PC-3 (cell line): Measurements from ENCODE around the gene FOXM1. TPM values are rescaled to one million over a fixed set of nuclear protein-coding genes. Genes with fewer than 3 reads are reported as not detected.

Source experiments
- ATAC-seq: fragments of 200-7000 bp; cut with Tn5 transposase; 2 replicates; pipeline ENCODE4 v1.9.1; 2020; ENCODE audit warnings: mild to moderate bottlenecking, moderate library complexity
- BruUV-seq: library from RNA; stranded (reverse); fragments of 400-500 nt; replicated peaks from 2 replicates; lab custom pipeline; 2021; lab: Mats Ljungman, UMichigan
- CTCF ChIA-PET: fragments of 300-600 bp; sonication (Branson Sonifier 250); formaldehyde crosslinking; loops from one replicate; lab custom pipeline; 2022; ENCODE audit warnings: antibody characterized with exemption; lab: Charles Lee
- POLR2A ChIA-PET: fragments of 300-600 bp; sonication (Branson Sonifier 250); formaldehyde crosslinking; loops from one replicate; lab custom pipeline; 2022; ENCODE audit warnings: antibody characterized with exemption; ENCODE audit not compliant: unreplicated experiment; lab: Charles Lee
- DNase-seq: peaks from one replicate; pipeline ENCODE4 v3.0.0-alpha.2; 2015
- H2AFZ ChIP-seq: fragments of 300-600 bp; sonication (generic); 2 replicates; pipeline ENCODE4 v1.6.0; 2016; ENCODE audit warnings: antibody characterized with exemption, low read length
- H3F3A ChIP-seq: fragments of 300-600 bp; sonication (generic); one replicate; pipeline ENCODE4 v1.6.0; 2017; ENCODE audit warnings: antibody characterized with exemption, low read length, control low read depth, mild to moderate bottlenecking; ENCODE audit not compliant: unreplicated experiment
- H3K27ac ChIP-seq: fragments of 300-600 bp; sonication (generic); 2 replicates; pipeline ENCODE4 v1.5.1; 2016; ENCODE audit warnings: mild to moderate bottlenecking, low read length
- H3K27me3 ChIP-seq: fragments of 300-600 bp; sonication (generic); 2 replicates; pipeline ENCODE4 v1.6.1; 2016; ENCODE audit warnings: low read length, mixed read lengths
- H3K36me3 ChIP-seq: fragments of 300-600 bp; sonication (generic); 2 replicates; pipeline ENCODE4 v1.6.1; 2016; ENCODE audit warnings: low read depth, mixed run types, low read length, mixed read lengths
- H3K4me1 ChIP-seq: fragments of 300-600 bp; sonication (generic); 2 replicates; pipeline ENCODE4 v1.5.1; 2016; ENCODE audit warnings: low read length; ENCODE audit not compliant: insufficient read depth
- H3K4me2 ChIP-seq: fragments of 300-600 bp; sonication (generic); 2 replicates; pipeline ENCODE4 v1.6.0; 2016; ENCODE audit warnings: low read length
- H3K4me3 ChIP-seq: fragments of 300-600 bp; sonication (generic); 2 replicates; pipeline ENCODE4 v1.5.1; 2016; ENCODE audit warnings: mild to moderate bottlenecking, low read length, mixed read lengths
- H3K79me2 ChIP-seq: fragments of 300-600 bp; sonication (generic); 2 replicates; pipeline ENCODE4 v1.6.1; 2017; ENCODE audit warnings: low read length, mixed read lengths
- H3K9ac ChIP-seq: fragments of 300-600 bp; sonication (generic); 2 replicates; pipeline ENCODE4 v1.6.0; 2016; ENCODE audit warnings: mild to moderate bottlenecking, low read length
- H3K9me2 ChIP-seq: fragments of 300-600 bp; sonication (generic); replicated peaks from 2 replicates; pipeline ENCODE4 v1.6.1; 2016; ENCODE audit warnings: mixed run types, low read length, mixed read lengths
- H3K9me3 ChIP-seq: fragments of 300-600 bp; sonication (generic); 2 replicates; pipeline ENCODE4 v1.6.1; 2016; ENCODE audit warnings: low read length, mixed read lengths
- H4K20me1 ChIP-seq: fragments of 300-600 bp; sonication (generic); 2 replicates; pipeline ENCODE4 v1.6.1; 2016; ENCODE audit warnings: low read length, mixed read lengths
- CTCF ChIP-seq: fragments of 300-600 bp; sonication (generic); conservative IDR thresholded peaks from 2 replicates; pipeline ENCODE4 v1.5.1; 2017; ENCODE audit warnings: antibody characterized with exemption, low read depth, mild to moderate bottlenecking, low read length
- EZH2 ChIP-seq: fragments of 300-600 bp; sonication (generic); IDR thresholded peaks from one replicate; pipeline ENCODE4 v1.6.1; 2017; ENCODE audit warnings: antibody characterized with exemption, mild to moderate bottlenecking, low read length; ENCODE audit not compliant: unreplicated experiment
- EZH2phosphoT487 ChIP-seq: fragments of 300-600 bp; sonication (generic); IDR thresholded peaks from 2 replicates; pipeline ENCODE4 v1.6.1; 2018; ENCODE audit warnings: mild to moderate bottlenecking, antibody characterized with exemption, low read length, borderline replicate concordance
- intact Hi-C: fragments of 100-400 bp; cut with micrococcal nuclease; formaldehyde crosslinking; loops from 2 replicates; pipeline ENCODE4 v1.9.0; 2023
- total RNA-seq: library from RNA; depleted of rRNA; stranded (reverse); fragments of >200 nt; gene quantifications from 2 replicates; pipeline ENCODE4 v1.2.3, GENCODE V29; 2014

FOXM1 gene
- total RNA-seq, 1 experiment from 2014 or later: 71.4 TPM

- DNase-seq (no peak), ATAC-seq (no peak)
- Histone ChIP-seq H3K27me3 (no peaks in the 10 kb centered on the region), H3K4me3 (no peak overlapping the region), H3K9me2 (no peaks in the 10 kb centered on the region), H3K4me2 (no peak overlapping the region), H3K79me2 (no peaks in the 10 kb centered on the region), H3K9me3 (no peaks in the 10 kb centered on the region), H3K4me1 (no peaks in the 10 kb centered on the region), H3F3A (no peaks in the 10 kb centered on the region), H2AFZ (no peak overlapping the region), H3K36me3 (peaks cover 42% of the 10 kb centered on the region), H4K20me1 (no peaks in the 10 kb centered on the region), H3K9ac (no peak overlapping the region), H3K27ac (no peak overlapping the region)
- CTCF ChIA-PET: no interaction called here
- intact Hi-C loops: no loop called here
- POLR2A ChIA-PET: no interaction called here
- TF ChIP-seq EZH2 (no peak), CTCF (no peak), EZH2phosphoT487 (no peak)
- BruUV-seq: no TSS peak
These were observed 16.8 kb downstream of the FOXM1 start for GRCh38 chr12:2860170-2860569.

- Histone ChIP-seq H3K79me2 (no peaks in the 10 kb centered on the region), H3K9ac (no peak overlapping the region), H3K27ac (no peak overlapping the region), H3K4me1 (no peaks in the 10 kb centered on the region), H3K9me2 (no peaks in the 10 kb centered on the region), H3K4me2 (no peak overlapping the region), H3K36me3 (peaks cover 31% of the 10 kb centered on the region), H3F3A (no peaks in the 10 kb centered on the region), H2AFZ (no peak overlapping the region), H4K20me1 (no peaks in the 10 kb centered on the region), H3K4me3 (no peak overlapping the region), H3K27me3 (no peaks in the 10 kb centered on the region), H3K9me3 (no peaks in the 10 kb centered on the region)
- no peak for TF ChIP-seq EZH2phosphoT487
- TF ChIP-seq CTCF: no peak
- no peak for TF ChIP-seq EZH2
- POLR2A ChIA-PET: no interaction called here
- intact Hi-C loops: no loop called here
- no TSS peak for BruUV-seq
- CTCF ChIA-PET: no interaction called here
- ATAC-seq (no peak), DNase-seq (no peak)
These were observed 18.0 kb downstream of the FOXM1 start for GRCh38 chr12:2858944-2859421.

- Histone ChIP-seq H3F3A (no peaks in the 10 kb centered on the region), H3K4me1 (no peaks in the 10 kb centered on the region), H3K9ac (no peak overlapping the region), H3K27ac (no peak overlapping the region), H3K36me3 (peaks cover 29% of the 10 kb centered on the region), H3K27me3 (no peaks in the 10 kb centered on the region), H4K20me1 (no peaks in the 10 kb centered on the region), H3K9me3 (no peaks in the 10 kb centered on the region), H3K4me2 (no peak overlapping the region), H2AFZ (no peak overlapping the region), H3K79me2 (no peaks in the 10 kb centered on the region), H3K9me2 (no peaks in the 10 kb centered on the region), H3K4me3 (no peak overlapping the region)
- DNase-seq (no peak), ATAC-seq (no peak)
- no TSS peak for BruUV-seq
- ChIA-PET CTCF (no interaction called here), POLR2A (no interaction called here)
- intact Hi-C loops: no loop called here
- TF ChIP-seq EZH2 (no peak), CTCF (no peak), EZH2phosphoT487 (no peak)
These were observed 18.6 kb downstream of the FOXM1 start for GRCh38 chr12:2858334-2858733.
